Peyer's patch (tissue), 4 donors: ENCODE data around the gene EIF4G1.

Experiments
- POLR2A ChIP-seq, 2 donors: fragments of 450-650 bp; IDR thresholded peaks; one replicate each; pipeline ENCODE4 v1.5.1; 2017; ENCODE audit warnings: antibody characterized with exemption in 2 of 2, mild to moderate bottlenecking in 2 of 2, moderate library complexity in 2 of 2
- TF ChIP-seq, protein P1 (sequence below), 6 experiments: fragments of 450-650 bp in 4 of 6; fragments of 200-600 bp in 2 of 6; sonication (generic) in 1 of 6; IDR thresholded peaks; one replicate each; pipeline ENCODE4 v1.5.1; 2017 to 2019; ENCODE audit warnings: antibody characterized with exemption in 6 of 6, mild to moderate bottlenecking in 3 of 6, moderate library complexity in 1 of 6

DNA sequence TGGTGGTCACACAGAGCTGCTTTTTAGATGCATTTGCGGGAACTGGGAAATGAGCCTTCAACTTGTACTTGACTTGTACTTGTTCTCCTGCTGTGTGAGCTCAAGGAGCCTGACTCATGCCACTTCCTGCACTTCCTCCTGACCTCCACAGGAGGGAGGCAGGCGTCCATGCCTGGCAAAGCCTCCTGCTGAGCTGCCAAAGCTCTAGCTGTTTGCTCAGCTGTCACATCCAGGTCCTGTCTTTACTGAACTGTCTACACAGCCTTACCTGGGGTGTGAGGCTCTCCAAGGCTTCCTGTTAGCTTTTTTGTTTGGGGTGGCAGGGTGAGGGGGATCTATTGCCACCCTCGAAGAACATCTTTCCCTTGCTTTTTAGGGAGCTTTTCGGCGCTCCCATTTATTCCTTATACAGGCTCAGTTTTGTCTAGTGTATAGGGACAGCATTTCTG is 57.2 kb downstream of the EIF4G1 start:
- TF ChIP-seq, protein P1, sequence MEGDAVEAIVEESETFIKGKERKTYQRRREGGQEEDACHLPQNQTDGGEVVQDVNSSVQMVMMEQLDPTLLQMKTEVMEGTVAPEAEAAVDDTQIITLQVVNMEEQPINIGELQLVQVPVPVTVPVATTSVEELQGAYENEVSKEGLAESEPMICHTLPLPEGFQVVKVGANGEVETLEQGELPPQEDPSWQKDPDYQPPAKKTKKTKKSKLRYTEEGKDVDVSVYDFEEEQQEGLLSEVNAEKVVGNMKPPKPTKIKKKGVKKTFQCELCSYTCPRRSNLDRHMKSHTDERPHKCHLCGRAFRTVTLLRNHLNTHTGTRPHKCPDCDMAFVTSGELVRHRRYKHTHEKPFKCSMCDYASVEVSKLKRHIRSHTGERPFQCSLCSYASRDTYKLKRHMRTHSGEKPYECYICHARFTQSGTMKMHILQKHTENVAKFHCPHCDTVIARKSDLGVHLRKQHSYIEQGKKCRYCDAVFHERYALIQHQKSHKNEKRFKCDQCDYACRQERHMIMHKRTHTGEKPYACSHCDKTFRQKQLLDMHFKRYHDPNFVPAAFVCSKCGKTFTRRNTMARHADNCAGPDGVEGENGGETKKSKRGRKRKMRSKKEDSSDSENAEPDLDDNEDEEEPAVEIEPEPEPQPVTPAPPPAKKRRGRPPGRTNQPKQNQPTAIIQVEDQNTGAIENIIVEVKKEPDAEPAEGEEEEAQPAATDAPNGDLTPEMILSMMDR (IDR thresholded peaks at IDR 0.05), result peak; percentile 41 to 96 (median 88)
- TF ChIP-seq POLR2A (IDR thresholded peaks at IDR 0.05), result no peak
